Ovary (tissue), 9 donors: ENCODE measurements around the gene ASB15. TPM values are rescaled to one million over a fixed set of nuclear protein-coding genes. Genes with fewer than 3 reads are reported as not detected.

Experiments
- DNase-seq, 5 donors: peaks; one replicate each; pipeline ENCODE4 v3.0.0-alpha.2; 2019 to 2020
- H3K27ac ChIP-seq, 2 donors: fragments of 200-600 bp; one replicate each; pipeline versions ENCODE4 v1.5.1 to v1.8.0; 2019 to 2022
- H3K27me3 ChIP-seq: fragments of 200-600 bp; one replicate; pipeline ENCODE4 v1.8.0; 2022
- H3K36me3 ChIP-seq: fragments of 200-600 bp; sonication (generic); one replicate; pipeline ENCODE4 v1.5.1; 2019
- H3K4me1 ChIP-seq: one replicate; pipeline ENCODE4 v1.8.1; 2013; ENCODE audit warnings: mild to moderate bottlenecking, moderate library complexity; ENCODE audit not compliant: insufficient read depth
- H3K4me3 ChIP-seq: fragments of 200-600 bp; sonication (generic); one replicate; pipeline ENCODE4 v1.5.1; 2017
- H3K9me3 ChIP-seq, 2 donors: fragments of 200-600 bp in 1 of 2; sonication (generic) in 1 of 2; one replicate each; pipeline versions ENCODE4 v1.5.1 to v1.8.1; 2013 to 2019; ENCODE audit warnings: mild to moderate bottlenecking in 1 of 2, moderate library complexity in 1 of 2
- CTCF ChIP-seq, 3 donors: fragments of 450-650 bp in 2 of 3; fragments of 200-600 bp in 1 of 3; IDR thresholded peaks; one replicate each; pipeline versions ENCODE4 v1.5.1 to v1.8.0; 2016 to 2022; ENCODE audit warnings: antibody characterized with exemption in 3 of 3, mild to moderate bottlenecking in 1 of 3
- EP300 ChIP-seq: sonication (generic); formaldehyde crosslinking; IDR thresholded peaks from one replicate; pipeline ENCODE4 v1.6.1; 2017; ENCODE audit warnings: antibody characterized with exemption
- POLR2A ChIP-seq: fragments of 450-650 bp; IDR thresholded peaks from one replicate; pipeline ENCODE4 v1.6.1; 2017; ENCODE audit warnings: antibody characterized with exemption, mild to moderate bottlenecking, moderate library complexity
- WGBS, 3 donors: extraction: QIAGEN DNeasy Blood & Tissue Kit in 1 of 3; methylation state at CpG; one replicate each; pipeline versions ENCODE4 v1.1.5 to v1.1.7; 2013 to 2017; 5-methylcytosine and 5-hydroxymethylcytosine counted together
- intact Hi-C, 4 donors: fragments of 100-400 bp; cut with DNase I; formaldehyde crosslinking; loops; one replicate each; pipeline versions ENCODE4 v1.11.0 to v1.15.1; 2022 to 2023
- polyA plus RNA-seq, 2 donors: library from polyadenylated mRNA; stranded (reverse); fragments of 200-250 nt in 1 of 2; fragments of 350-450 nt in 1 of 2; fragmentation: Illumina TruSeq in 1 of 2; extraction: RNeasy Lipid Tissue Mini Kit (QIAGEN cat#74804) in 1 of 2; gene quantifications; one replicate each; pipeline ENCODE4 v1.2.3, GENCODE V29; 2013 to 2014
- total RNA-seq, 7 donors: library from RNA; depleted of rRNA in 2 of 7; stranded (reverse); fragments of >200 nt in 2 of 7; fragmentation: NEBNext Ultra II Directional in 3 of 7; extraction: Animal tissue kit (Norgen Biotek cat#: 25700) in 3 of 7; gene quantifications; one replicate each; pipeline versions ENCODE4 v1.1.0 to v1.2.4, GENCODE V29; 2016 to 2023
- donor health status: DM: no; HTN: no; CAD: no; lungs with moderate emphysema.
- donor health status: DM: no; HTN: no; CAD: no.
- donor health status: Bipolar disorder and iron deficiency.
- donor health status: DM: yes; HTN: yes; CAD: no.
- donor health status: DM: no; HTN: no; CAD: no.
- donor health status: DM: yes; HTN: yes; CAD: no.

The ASB15 gene
- total and polyA plus RNA-seq, 9 donors = not detected

- peak in 3 of 5 donors; percentile 29 to 47 (median 32) for DNase-seq
- TF ChIP-seq EP300 (no peak), CTCF (IDR thresholded peaks at IDR 0.05) (peak in 1 of 3 donors; percentile 6)
- no peaks in the 10 kb centered on the region for H3K4me1 ChIP-seq
- intact Hi-C loops = no loop called here
- no peaks in the 10 kb centered on the region for H3K27me3 ChIP-seq
- H3K9me3 ChIP-seq = no peaks in the 10 kb centered on the region
- 72 to 76% (median 75%) methylated on average over 12 of the region's 12 CpGs for WGBS, 3 donors
- H3K36me3 ChIP-seq = no peaks in the 10 kb centered on the region
- no peak overlapping the region for H3K27ac ChIP-seq
- no peak overlapping the region for H3K4me3 ChIP-seq
These were observed 23.0 kb downstream of the ASB15 start for GRCh38 chr7:123624527-123625183.

GRCh38 chr7:123625254-123625653 lies 23.6 kb downstream of the ASB15 start:
- Histone ChIP-seq H3K36me3 (no peaks in the 10 kb centered on the region), H3K27me3 (no peaks in the 10 kb centered on the region), H3K4me3 (no peak overlapping the region), H3K27ac (no peak overlapping the region), H3K4me1 (no peaks in the 10 kb centered on the region), H3K9me3 (no peaks in the 10 kb centered on the region)
- TF ChIP-seq POLR2A (no peak), CTCF (IDR thresholded peaks at IDR 0.05) (no peak), EP300 (no peak)
- intact Hi-C loops = no loop called here
- DNase-seq = no peak
- WGBS, 3 donors = 28 to 46% (median 33%) methylated on average over 2 of the region's 2 CpGs

GRCh38 chr7:123627851-123628250 lies 26.2 kb downstream of the ASB15 start:
- TF ChIP-seq EP300 (no peak), CTCF (IDR thresholded peaks at IDR 0.05) (no peak), POLR2A (no peak)
- Histone ChIP-seq H3K36me3 (no peaks in the 10 kb centered on the region), H3K27me3 (no peaks in the 10 kb centered on the region), H3K4me1 (no peaks in the 10 kb centered on the region), H3K27ac (no peak overlapping the region), H3K9me3 (no peaks in the 10 kb centered on the region), H3K4me3 (no peak overlapping the region)
- DNase-seq = no peak
- 95 to 98% (median 97%) methylated on average over 2 of the region's 2 CpGs for WGBS, 3 donors
- intact Hi-C loops = no loop called here

- Histone ChIP-seq H3K4me1 (no peaks in the 10 kb centered on the region), H3K27ac (no peak overlapping the region), H3K9me3 (no peaks in the 10 kb centered on the region), H3K27me3 (no peaks in the 10 kb centered on the region), H3K36me3 (no peaks in the 10 kb centered on the region), H3K4me3 (no peak overlapping the region)
- DNase-seq = no peak
- TF ChIP-seq EP300 (no peak), POLR2A (no peak), CTCF (IDR thresholded peaks at IDR 0.05) (no peak)
- WGBS, 3 donors = 93 to 97% (median 95%) methylated on average over 5 of the region's 5 CpGs
- intact Hi-C loops = no loop called here
These were observed 27.2 kb downstream of the ASB15 start for GRCh38 chr7:123628829-123629228.
